ENCODE measurements around the gene MISP.

MISP gene

DNA sequence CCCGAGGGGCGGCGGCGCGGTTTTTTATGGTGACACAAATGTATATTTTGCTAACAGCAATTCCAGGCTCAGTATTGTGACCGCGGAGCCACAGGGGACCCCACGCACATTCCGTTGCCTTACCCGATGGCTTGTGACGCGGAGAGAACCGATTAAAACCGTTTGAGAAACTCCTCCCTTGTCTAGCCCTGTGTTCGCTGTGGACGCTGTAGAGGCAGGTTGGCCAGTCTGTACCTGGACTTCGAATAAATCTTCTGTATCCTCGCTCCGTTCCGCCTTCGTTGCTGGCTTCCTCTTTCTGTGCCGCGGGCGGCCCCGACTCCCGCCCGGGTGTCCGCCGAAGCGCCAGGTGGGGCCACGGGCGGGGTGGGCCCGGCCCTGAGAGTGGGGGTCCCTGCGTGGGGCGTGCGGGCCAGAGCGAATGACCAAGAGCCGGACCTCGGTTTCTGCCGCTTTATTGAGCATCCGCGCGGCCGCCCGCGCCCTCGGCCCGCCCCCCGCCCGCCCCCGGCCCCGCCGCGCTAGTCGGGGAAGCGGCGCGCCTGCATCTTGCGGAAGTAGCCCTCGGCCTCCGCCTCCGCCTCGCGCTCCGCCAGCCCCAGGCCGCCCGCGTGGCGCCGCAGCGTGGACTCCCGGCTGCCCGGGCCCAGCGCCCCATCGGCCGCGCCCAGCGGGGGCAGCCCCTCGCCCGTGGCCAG, 61.3 kb downstream of the MISP start:
- no peak for DNase-seq

DNA sequence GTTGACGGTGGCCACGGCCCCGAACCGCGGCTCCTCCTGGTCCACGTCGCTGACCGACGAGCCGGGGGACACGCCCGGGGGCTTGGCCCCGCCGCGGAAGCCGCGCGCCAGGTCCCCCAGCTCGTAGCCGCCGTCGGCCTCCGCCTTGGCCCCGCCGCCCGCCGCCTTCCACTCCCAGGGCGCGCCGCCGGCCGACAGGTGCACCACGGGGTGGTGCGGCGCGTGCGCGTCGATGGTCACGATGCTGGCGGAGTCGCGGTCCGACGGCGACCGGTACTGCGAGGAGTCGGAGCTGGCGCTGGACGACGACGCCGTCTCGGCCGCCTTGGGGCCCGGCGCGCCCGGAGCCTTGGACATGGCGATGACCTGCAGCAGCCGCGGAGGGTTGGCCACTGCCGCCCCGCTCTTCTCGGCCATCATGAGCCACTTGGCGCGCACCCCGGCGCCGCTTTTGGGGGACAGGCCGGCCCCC, 61.9 kb downstream of the MISP start:
- DNase-seq: no peak

DNA sequence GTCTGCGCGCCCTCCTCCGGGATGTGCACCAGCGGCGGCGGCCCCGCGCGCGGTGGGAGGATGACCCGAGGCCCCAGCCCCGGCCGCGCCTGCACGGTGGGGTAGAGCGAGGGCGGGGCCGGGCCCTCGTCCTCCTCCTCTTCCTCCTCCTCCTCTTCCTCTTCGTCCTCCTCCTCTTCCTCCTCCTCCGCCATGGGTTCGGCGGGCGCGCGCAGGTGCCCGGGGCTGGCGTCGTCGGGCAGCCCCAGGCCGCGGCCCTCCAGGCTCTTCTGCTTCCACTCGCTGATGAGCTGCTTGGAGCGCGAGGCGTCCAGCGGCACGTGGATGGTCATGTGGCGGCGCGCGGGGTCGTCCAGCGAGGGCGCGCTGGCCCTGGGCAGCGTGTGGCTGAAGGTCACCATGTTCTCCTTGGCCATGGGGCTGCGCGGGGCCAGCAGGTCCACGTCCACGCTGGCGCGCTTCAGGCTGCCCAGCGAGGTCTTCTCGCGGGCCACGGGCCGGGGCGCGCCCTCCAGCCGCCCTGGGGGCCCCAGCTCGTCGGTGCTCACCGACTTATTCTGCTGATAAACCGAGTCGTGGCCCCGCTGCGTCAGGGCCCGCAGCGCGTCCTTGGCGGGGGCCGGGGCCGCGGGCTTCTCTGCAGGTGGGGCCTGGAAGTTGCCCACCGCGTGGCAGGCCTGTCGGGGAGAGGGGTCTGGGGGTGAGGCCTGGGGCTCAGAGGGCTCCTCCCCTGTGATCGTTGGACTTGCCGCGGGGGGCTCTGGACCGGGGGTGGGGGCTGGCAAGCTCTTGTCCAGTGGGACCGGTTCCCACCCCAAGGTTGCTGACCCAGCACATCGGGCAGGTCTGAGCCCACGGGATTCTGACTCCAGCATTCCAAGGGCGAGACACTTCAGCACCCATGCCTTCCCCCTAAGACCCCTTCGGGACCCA, 62.6 kb downstream of the MISP start:
- no peak for DNase-seq
